Medulla oblongata (tissue), 1 donor: ENCODE results near the gene POU5F1.
A peak's percentile ranks its signal among the peaks of the same experiment; 100 is the strongest.
"Not testable (repeated sequence)": the region's sequence is repeated elsewhere in the genome, so short reads cannot be mapped to it uniquely, and the experiment has no call there.

Experiments used
- DNase-seq: peaks from one replicate; pipeline ENCODE4 v3.0.0-alpha.2; 2015; ENCODE audit errors: extremely low spot score

The POU5F1 gene

DNA sequence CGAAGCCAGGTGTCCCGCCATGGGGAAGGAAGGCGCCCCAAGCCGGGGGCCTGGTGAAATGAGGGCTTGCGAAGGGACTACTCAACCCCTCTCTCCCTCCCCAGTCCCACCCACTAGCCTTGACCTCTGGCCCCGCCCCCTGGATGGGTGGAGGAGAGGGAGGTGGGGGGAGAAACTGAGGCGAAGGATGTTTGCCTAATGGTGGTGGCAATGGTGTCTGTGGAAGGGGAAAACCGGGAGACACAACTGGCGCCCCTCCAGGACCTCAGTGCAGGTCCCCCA lies at the start of gene POU5F1:
Gene POU5F1 (minus strand): TSS at position 83 of the 282 bp plus-strand sequence. CDS start 62 bp downstream, at position 21.
- no peak for DNase-seq

DNA sequence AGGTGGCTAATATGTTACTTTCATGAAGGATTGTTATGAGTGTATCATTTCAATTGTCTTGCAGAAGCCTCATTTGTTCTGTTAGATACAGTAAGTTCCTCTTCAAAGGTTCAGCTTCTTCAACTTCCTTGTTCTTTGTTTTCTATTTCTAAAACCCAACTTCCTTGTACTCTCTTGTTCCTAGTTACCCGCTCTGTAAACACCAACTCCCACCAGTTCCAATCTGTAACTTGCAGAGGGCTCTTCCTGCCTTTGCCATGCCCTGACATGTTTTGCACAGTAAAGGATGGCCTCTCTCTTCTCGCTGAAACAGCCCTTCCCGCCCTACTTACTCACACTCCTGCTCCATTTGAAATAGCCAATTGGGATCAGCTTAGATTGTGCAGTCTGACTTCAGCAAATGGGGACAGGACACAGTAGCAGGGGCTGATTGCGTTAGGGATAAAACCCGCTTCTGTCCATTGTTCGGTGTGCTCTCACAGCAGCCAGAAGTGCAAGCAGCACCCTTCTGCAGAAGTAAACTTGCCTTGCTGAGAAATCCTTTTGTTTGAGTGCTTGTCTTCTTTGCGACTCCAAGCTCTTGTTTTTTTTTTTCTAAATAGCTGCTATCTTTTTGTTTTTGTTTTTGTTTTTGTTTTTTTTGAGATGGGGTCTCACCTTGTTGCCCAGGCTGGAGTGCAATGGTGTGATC lies 45.9 kb upstream of the POU5F1 start:
- DNase-seq: peak; percentile 33

DNA sequence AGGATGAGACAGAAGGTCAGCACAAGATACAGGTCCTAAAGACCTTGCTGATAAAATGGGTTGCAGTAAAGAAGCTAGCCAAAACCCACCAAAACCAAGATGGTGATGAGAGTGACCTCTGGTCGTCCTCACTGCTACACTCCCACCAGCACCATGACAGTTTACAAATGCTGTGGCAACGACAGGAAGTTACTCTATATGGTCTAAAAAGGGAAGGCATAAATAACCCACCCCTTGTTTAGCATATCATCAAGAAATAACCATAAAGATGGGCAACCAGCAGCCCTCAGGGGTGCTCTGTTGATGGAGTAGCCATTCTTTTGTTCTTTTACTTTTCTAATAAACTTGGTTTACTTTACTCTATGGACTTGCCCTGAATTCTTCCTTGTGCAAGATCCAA lies 44.7 kb upstream of the POU5F1 start:
- not testable (repeated sequence) for DNase-seq

DNA sequence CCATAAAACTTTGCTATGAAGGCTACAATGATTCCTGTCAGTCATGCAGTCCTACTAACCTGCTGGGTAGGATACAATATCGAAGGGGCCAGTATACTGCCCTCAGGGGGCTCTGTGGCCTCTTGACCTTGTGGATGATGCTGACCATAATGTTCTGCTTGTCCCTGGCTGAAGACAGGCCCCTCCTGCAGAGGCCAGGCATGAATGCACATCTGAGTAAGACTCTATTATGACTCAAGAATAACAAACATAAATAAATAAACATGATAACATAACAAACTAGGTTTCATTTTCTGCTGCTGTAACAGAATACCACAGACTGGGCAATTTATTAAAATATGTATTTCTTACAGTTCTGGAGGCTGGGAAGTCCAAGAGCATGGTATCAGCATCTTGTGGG lies 44.0 kb upstream of the POU5F1 start:
- DNase-seq: no peak

DNA sequence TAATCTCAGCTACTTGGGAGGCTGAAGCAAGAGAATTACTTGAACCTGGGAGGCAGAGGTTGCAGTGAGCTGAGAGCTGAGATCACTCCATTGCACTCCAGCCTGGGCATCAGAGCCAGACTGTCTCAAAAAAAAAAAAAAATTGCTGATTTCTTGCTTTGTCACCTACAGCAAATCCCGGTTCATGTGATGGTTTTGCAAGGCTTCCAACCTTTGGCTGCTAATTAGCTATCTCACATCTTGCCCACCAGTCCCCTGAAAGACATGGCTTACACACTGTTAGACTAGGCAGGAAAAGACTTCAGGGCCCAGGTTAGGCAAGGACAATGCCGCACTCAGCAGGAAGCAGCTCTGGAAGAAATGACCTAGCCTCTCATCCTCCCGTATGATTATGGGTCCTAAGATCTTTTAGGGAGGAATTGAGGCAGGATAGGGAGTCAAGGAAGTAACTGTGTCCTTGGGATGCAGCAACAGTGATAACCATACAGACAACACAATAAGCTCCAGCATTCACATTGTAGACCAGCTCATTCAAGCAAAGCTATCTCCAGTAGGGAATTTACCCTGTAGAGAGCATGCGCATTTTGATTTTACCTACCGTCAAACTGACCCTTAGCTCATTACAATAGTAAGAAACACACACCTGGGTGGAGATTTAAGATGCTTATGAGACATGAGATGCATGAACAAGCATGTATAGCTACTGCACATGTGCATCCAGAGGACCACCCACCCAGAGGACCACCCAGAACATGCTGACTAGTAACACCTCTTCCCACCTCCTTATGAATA lies 40.5 kb upstream of the POU5F1 start:
- no peak for DNase-seq

DNA sequence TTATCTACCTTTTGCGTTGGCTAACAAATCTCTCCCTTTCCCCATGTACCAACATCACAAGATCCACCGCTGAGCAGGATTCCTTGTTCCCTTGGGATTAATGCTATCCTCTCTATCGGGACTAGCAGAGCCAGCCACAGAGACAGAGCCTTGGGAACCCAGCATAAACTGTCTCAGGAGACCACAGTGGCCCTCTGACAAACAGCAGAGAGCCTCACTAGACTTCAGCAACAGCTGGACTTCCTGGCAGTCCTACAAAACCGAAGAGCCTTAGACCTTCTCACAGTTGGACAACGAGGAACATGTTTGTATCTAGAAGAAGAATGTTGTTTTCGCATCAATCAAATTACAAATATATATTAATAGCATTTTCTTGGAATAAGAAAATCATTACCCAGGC lies 39.6 kb upstream of the POU5F1 start:
- no peak for DNase-seq

DNA sequence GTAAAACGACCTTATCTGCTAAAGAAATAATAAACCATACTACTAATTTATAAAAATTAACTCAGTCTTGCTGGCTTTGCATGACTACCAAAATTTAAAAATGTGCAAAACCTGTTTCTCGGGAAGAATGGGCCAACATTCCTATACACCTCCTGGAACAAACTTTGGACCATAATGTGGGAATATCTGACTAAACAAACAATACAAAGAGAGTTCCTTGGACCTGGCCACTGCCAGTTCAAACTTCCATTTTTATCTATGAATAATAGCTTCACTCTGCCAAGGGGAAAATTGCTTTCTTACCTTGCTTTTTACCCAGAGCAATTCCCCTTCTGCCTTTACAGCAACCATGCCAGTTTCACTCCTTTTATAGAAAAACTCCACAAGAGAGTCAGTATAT lies 38.7 kb upstream of the POU5F1 start:
- no peak for DNase-seq

DNA sequence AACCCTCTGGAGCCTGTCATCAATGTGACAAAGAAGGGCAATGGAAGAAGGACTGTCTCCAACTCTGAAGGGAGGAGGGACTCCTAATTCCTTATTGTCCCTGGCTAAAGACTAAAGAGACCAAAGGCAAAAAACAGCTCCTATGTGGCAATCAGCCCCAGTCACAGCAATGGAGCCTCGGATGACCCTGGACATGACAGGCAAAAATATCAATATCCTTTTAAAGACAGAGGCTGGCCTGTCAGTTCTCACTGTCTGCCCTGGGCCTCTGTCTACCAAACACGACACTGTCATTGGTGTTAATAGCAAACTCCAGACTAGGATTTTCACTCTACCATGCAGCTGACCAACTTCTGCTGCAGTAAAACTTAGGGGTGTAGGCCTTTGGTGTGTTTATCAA lies 38.0 kb upstream of the POU5F1 start:
- no peak for DNase-seq

DNA sequence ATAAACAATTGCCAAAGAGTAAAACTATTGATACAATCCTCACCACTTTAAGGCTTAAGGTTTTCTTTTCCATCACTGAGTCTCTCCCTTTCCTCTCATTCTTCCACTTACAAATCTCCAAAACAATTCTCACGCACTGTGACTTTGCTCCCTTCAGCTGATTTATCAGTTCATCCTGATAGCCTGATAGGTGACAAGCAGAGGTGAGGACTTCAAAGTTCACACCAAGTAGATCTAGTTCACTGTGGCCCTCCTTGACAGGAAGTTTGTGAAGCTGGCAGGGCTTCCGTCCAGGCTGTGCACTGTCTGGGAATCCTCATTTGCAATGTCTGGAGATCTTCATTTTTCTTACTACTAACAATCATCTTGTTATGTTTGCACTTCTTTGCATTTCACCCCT lies 35.2 kb upstream of the POU5F1 start:
- no peak for DNase-seq

DNA sequence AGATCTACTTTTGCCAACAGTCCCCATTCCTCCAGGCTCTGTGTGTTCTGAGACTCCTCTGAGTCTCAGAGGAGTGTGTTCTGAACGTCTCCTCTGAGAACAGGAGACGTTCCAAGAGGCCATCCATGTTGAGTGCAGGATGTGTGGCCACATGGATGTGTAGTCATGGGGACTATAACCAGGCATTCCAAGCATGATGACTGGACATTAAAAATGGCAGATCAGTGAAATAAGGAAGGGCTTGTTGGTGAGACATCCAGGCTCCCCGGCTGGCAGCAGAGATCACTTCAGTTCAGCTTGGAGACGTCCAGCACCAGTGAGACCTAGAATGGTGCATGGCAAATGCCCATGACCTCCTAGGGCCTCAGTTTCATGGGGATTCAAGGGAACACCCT lies 34.3 kb upstream of the POU5F1 start:
- no peak for DNase-seq

DNA sequence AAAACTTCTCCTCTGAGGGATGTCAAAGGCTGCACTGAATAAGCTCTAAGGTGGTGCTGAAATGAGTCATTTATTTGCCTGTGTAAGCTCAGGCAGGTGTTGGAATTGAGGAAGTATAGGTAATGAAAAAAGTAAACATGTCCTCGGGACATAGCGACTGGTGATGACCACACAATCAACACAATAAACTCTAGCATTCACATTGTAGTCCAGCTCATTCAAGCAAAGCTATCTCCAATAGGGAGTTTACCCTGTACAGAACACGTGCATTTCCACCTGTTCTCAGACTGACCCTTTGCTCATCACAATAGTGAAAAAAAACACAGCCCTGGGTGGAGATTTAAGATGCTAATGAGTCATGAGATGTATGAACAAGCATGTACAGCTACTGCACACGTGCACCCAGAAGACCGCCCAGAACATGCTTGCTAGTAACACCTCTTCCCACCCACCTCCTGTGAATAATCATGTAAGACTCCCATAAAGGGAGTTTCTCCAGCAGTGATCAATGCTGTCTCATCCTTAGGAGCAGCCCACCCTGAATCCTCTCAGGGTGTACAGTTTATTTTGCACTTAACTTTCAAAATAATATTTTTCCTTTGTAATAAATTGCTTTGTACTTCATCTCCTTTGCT lies 33.0 kb upstream of the POU5F1 start:
- DNase-seq: no peak

DNA sequence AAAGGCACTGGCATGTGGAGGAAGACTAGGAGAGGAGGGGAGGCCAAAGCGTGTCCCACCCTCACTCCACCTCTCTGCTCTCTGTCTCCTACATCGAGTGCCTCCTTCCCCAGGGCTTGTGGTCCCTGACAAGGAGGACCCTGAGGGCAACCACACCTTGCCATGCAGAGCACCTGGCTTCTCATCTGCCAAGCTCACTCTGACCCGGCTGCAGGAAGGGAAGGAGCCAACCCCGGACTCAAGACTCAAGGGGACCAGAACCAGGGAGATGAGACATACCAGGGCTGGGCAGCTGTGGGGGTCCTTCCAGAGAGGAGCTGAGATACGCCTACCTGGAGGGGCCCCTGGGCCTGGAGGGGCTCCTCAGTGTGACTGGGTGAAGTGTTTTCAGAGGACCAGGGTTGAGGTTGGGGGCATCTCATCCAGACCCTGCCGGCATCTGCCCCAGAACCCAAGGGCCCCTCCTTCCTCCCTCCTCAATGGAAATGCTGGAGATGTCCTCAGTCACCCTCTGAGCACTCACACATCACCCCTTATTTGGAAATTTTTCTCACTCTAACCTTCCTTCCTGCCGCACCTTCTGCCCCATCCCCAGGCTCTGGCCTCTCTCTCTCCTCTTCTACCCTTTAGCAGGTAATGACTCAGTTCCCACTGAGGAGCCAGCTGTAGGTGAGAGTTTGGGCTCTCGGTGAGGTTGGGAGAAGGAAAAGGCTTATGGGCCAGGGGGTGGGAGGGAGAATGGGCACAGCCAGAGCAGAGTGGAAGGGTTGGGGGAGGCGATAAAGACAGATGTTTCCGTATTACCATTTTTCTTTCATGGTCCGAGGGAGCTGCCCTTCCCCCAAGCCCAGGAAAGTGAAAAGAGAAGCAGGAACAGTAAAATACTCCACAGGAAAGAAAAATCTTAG lies 32.0 kb upstream of the POU5F1 start:
- no peak for DNase-seq

DNA sequence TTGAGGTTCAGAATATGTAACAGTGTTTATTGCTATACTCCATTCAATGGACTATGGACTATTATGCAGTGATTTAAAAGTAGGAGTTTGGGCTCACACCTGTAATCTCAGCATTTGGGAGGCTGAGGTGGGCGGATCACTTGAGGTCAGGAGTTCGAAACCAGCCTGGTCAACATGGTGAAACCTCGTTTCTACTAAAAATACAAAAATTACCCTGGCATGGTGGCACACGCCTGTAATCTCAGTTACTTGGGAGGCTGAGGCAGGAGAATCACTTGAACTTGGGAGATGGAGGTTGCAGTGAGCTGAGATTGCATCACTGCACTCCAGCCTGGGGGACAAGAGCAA lies 28.6 kb upstream of the POU5F1 start:
- DNase-seq: not testable (repeated sequence)

DNA sequence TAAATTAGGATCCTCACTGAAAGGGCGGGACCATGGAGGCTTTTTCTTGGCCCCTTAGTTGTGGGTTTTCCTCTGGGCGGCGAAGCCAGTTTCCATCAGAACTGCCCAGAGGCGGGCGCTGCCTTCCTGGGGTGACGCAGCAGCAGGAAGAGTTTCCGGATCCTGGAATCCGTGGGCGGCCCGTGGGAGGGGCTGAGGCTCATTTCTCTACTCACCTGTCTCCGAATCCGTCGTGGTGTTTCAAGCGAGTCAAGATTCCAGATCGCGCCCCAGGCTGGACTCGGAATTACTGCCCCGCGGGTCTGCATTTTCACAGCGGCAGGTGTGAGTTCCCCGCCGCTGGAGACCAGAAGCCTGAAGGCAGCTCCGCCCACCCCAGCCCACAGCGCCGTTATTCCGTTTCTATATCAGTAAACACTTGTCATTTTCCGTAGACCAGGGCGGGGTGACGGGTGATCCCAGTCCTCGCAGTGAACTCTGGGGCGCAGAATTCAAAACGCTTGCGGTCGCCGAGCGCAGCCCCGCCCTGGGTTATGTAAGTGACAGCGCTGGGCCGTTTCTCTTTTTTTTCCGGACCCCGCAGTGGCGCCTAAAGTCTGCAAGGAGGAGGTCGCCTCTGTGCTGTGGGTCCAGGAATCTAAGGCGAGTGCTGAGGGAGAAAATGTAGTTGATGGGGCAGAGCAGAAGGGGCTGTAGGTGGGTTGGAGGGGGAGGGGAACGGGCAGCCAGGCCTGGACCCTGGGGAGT lies 27.2 kb upstream of the POU5F1 start:
- DNase-seq: peak; percentile 83

DNA sequence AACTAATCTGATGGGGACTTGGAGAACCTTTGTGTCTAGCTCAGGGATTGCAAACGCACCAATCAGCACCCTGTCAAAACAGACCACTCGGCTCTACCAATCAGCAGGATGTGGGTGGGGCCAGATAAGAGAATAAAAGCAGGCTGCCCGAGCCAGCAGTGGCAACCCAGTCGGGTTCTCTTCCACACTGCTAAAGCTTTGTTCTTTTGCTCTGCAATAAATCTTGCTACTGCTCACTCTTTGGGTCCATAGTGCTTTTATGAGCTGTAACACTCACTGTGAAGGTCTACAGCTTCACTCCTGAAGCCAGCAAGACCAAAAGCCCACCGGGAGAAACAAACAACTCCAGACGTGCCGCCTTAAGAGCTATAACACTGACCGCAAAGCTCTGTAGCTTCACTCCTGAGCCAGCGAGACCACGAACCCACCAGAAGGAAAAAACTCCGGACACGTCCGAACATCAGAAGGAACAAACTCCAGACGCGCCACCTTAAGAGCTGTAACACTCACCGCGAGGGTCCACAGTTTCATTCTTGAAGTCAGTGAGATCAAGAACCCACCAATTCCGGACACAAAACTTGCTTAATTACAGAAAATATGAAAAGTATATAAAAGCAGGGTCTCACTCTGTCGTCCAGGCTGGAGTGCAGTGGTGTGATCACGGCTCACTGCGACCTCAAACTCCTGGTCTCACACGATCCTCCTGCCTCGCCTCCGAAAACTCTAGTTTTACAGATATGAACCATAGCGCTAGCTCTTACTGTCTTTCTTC lies 26.0 kb upstream of the POU5F1 start:
- DNase-seq: not testable (repeated sequence)

DNA sequence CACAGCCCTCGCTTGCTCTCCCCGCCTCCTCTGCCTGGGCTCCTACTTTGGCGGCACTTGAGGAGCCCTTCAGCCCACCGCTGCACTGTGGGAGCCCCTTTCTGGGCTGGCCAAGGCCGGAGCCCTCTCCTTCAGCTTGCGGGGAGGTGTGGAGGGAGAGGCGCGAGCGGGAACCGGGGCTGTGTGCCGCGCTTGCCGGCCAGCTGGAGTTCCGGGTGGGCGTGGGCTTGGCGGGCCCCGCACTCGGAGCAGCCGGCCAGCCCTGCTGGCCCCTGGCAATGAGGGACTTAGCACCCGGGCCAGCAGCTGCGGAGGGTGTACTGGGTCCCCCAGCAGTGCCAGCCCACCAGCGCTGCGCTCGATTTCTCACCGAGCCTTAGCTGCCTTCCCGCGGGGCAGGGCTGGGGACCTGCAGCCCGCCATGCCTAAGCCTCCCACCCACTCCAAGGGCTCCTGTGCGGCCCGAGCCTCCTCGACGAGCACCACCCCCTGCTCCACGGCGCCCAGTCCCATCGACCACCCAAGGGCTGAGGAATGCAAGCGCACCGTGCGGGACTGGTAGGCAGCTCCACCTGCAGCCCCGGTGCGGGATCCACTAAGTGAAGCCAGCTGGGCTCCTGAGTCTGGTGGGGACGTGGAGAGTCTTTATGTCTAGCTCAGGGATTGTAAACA lies 25.0 kb upstream of the POU5F1 start:
- not testable (repeated sequence) for DNase-seq

DNA sequence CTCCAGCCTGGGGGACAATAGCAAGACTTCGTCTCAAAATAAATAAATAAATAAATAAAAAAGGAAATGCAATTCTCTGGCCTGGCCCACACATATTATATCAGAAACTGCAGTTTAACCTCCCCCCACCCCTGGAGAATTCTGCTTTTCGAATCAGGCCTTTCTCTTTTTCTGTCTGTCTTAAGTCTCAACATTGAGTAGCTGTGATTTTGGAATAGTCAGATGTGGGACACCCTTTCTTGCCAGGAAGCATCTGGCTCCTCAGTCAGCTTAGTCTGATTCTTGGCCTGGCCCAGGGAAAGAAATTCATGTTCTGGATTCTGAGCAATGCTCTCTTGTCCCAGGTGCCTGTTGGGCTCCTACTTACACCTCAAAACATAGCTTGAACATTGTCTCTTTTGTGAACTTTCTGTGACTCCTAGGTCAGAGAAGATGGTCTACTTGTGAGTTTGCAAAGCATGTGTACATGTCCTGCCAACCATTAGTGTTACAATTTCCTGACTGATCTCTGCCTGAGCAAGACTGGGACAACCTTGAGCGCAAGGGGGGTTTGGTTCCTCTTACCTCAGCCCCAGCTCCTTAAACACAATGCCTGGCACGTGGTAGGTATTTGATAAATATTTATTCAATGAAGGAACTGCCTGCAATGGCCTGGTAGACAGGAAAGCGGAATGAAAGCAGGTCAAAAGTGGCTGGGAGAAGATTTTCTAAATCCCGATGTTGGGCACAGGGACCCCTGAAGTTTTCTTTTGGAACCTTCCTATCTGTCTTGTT lies 23.8 kb upstream of the POU5F1 start:
- no peak for DNase-seq

DNA sequence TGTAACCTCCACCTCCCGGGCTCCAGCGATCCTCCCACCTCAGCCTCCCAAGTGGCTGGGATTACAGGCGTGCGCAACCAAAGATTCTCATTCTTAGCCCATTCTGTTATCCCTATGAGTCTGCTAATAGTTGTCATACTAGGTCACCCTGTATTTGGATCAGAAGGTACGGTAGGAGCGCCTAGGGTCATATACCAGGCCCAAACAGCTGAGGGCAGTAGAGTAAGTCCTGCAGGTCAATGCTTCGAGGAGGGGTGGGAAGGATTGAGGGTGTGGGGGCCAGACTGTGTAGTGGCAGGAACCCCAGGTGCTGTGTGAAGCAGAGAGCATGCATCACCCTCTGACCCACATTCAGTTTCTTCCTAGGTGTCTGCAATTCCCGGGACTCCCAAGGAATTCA lies 22.7 kb upstream of the POU5F1 start:
- no peak for DNase-seq

DNA sequence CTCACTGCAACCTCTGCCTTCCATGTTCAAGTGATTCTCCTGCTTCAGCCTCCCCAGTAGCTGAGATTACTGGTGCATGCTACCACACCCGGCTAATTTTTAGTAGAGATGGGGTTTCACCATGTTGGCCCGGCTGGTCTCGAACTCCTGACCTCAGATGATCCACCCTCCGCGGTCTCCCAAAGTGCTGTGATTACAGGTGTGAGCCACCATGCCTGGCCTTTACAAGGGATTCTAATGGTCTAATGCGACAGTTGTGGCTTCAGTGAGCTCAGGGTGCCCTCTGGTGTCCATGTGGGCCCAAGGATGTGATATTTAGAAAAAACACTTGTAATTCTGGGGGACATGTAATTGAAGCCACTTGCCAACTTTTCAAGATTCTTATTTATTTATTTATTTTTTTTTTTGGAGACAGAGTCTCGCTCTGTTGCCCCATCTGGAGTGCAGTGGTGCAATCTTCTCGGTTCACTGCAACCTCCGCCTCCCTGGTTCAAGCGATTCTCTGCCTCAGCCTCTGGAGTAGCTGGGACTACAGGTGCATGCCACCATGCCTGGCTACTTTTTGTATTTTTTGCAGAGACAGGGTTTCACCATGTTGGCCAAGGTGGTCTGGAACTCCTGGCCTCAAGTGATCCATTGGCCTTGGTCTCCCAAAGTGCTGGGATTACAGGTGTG lies 22.1 kb upstream of the POU5F1 start:
- DNase-seq: peak; percentile 82
